HG03103 (cell line): Measurements from ENCODE around the gene MSL3.

Experiments
- ATAC-seq: cut with Tn5 transposase; IDR thresholded peaks from one replicate; pipeline ENCODE4 v1.9.1; 2021; ENCODE audit warnings: low read depth; ENCODE audit not compliant: unreplicated experiment

The MSL3 gene

DNA sequence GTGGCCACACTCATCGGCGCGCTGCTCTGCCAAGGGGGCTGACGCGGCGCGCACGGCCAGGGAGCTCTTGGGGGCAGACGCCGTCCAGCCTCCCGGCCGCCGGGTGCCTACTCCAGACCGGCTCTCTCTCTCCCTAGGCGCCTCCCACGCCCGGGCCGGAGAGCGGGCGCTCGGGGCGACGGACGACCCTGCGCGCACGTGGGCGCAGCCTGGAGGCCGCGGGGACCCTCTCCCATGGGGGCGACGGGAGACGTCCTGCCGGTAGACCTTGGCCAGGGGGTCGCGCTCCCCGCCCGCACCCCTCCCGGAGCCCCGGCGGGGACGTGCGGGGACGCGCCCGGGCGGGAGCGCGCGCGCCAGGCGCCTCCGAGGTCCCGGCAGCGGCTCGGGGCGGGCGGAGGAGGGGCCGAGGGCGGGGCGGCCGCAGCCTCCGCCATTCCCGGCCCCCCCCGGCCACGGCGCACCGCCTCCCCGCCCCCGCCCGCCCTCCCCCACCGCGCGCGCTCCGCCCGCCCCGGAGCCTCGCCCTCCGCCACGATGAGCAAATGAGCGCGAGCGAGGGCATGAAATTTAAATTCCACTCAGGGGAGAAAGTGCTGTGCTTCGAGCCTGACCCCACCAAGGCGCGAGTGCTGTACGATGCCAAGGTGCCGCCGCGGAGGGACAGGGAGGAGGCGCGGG lies at the start of gene MSL3:
TSS of gene MSL3 (plus strand) at position 519 of the 681 bp plus-strand sequence. CDS start at position 546, 27 bp downstream.
- ATAC-seq, result peak; percentile 20

- ATAC-seq, result no peak
Measured at GRCh38 chrX:11722304-11722703, 35.7 kb upstream of the MSL3 start.

GRCh38 chrX:11724122-11725017 lies 33.7 kb upstream of the MSL3 start:
- ATAC-seq, result no peak

GRCh38 chrX:11725631-11726442 lies 32.2 kb upstream of the MSL3 start:
- ATAC-seq, result no peak

DNA sequence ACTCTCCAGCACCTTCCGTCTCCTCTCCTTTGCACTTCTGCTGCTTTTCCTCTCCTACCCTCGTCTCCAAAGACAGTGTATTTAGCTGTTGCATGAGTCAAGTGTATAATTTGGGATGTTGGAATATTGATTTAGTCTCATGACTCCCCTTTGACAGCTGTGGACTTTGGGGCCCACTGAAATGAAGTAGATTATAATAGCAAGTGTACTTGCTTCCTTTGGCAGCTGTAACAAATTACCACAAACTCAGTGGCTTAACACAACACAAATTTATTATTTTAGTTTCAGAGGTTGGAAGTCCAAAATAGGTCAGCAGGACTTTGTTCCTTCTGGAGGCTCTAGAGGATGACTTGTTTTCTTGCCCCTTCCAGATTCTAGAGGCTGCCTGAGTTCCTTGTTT lies 29.5 kb upstream of the MSL3 start:
- no peak for ATAC-seq

GRCh38 chrX:11733614-11734013 lies 24.4 kb upstream of the MSL3 start:
- ATAC-seq, result no peak

- no peak for ATAC-seq
Measured at GRCh38 chrX:11739776-11740175, 18.3 kb upstream of the MSL3 start.

GRCh38 chrX:11740794-11741193 lies 17.2 kb upstream of the MSL3 start:
- no peak for ATAC-seq

DNA sequence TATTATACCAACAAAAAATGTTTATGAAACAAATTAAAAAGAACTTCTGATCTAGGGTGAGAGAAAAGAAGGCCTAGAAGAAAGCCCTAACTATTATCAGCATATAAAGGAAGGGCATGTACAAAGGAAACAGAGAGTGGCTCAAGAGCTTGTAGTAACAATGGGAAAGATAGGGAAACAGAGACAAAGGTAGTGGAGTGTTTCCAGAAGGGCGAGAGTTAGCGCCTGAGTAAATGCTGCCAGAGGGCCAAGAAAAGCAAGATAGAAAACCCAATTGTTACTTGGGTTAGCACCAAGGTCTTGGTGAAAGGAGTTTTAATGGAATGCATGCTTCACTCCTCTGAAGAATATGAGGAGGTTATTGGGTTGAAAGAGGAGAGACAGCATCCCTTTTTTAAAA lies 16.5 kb upstream of the MSL3 start:
- no peak for ATAC-seq

DNA sequence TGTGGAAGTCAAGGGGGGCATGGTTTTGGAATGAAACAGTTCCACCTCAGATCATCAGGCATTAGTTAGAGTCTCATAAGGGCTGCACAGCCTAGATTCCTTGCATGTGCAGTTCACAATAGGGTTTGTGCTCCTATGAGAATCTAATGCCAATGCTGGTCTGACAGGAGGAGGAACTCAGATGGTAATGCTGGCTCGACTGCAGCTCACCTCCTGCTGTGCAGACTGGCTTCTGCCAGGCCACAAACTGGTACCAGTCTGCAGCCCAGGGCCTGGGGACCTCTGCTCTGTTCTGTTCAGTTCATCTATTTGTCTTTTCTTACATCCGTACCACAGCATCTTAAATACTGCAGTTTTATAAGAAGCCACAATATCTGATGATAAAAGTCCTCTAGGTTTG lies 12.2 kb upstream of the MSL3 start:
- ATAC-seq, result no peak

GRCh38 chrX:11750046-11750445 lies 8.0 kb upstream of the MSL3 start:
- ATAC-seq, result no peak

DNA sequence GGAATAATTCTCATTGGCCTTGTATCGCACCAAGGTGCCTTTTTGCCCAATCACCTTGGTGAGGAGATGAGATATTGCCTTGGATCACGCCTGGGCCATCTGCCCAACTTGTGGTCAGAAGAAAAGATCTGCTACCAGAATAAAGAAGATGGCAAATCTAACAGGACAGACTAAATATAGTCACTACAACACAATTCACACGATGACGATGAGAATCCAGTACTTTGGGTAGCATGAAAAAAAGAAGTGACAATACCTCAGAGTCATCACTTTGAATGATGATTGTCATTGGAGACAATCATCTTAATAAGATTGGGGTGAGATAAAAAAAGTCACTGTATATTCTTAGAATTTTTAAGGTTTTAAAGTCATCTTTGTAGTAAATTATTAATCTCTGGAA lies 7.3 kb upstream of the MSL3 start:
- no peak for ATAC-seq

DNA sequence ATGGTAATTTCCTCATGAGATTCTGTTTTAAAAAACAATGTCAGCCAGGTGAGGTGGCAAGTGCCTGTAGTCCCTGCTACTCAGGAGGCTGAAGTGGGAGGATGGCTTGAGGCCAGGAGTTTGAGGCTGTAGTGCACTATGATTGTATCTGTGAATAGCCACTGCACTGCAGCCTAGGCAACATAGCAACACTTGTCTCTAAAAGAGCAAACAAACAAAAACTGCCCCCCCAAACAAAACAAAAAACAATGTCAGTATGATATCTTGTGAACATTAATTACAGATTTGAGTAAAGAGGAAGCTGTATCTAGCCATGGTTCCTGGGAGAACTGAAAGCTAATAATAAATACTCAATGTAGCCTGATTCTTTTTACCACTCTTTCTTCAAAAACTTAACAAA lies 6.8 kb upstream of the MSL3 start:
- no peak for ATAC-seq

DNA sequence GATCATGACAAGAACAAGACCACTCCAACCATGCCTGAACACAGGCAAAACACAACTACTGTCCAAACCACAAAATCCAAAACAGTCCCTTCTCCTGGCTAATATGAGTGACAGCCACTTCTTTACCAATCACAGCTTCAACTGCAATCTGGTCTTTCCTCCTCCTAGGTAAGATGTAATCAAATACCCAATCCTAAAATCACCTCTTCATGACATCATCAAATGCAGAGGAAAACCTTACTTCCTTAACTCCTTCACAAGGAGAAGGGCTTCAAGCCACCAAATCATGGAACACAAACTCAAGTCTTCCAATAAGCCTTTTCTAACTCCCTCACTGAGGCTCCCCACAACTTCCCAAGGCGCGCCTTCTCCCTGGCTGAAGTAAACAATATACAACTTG lies 4.4 kb upstream of the MSL3 start:
- ATAC-seq, result no peak

DNA sequence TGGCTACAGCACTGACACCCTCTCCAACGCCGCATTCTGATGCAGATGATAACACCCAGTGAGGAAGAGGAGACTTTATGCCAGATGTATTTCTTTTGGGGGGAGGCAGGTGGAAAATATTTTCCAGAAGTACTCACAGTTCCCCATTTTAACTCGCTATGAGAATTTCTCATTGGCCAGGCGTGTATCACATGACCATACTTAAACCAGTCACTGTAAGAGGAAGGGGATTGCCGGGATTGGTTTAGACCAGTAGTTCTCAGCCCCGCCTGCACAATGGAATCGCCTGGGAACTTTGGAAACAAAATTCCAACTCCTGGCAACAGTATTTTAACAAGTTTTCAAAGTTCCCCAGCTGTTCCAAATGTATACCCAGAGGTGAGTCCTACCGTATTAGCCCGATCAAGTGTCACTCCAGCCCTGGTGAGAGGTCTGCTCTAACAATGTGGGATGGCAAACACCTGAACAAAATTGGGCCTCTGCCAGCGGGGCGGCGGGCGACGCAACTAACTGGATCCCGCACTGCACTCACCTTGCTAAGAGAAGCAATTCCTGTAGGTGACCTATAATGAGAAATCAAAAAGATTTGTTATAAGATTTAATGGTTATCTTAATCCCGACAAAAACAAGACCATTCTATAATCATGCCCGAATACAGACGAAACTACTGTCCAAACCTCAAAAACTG lies 2.9 kb upstream of the MSL3 start:
- ATAC-seq, result no peak

DNA sequence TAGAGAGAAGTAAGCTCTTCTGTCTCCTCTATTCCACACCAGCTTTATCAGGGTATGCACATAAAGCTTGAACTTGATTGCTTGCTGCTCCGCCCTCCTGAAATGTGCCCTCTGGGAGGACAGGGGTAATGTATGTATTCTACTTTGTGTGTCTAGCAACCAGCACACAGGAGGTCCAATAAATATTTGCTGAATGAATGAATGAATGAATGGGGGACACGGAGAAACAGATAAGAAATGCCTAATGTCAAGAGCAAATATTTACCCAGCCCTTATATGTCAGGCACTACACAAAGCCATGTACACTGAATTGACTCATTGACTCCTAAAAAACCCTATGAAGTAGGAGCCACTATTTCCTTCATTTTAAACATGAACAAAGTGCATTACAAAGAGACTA lies 2.3 kb upstream of the MSL3 start:
- no peak for ATAC-seq

- no peak for ATAC-seq
Measured at GRCh38 chrX:11756354-11757318, 1.4 kb upstream of the MSL3 start.

GRCh38 chrX:11757397-11757718 lies 679 bp upstream of the MSL3 start:
- no peak for ATAC-seq

GRCh38 chrX:11758400-11759171 lies 549 bp downstream of the MSL3 start:
- peak; percentile 42 for ATAC-seq
